CD4-positive, alpha-beta T cell treated with Interleukin-17A for 1 hour (primary cell): ENCODE results near the gene INPP5D.

Source experiments
- DNase-seq: peaks from one replicate; pipeline ENCODE4 v3.0.0-alpha.2; 2020

Gene INPP5D

GRCh38 chr2:233079953-233080835, 20.1 kb downstream of the INPP5D start:
- DNase-seq = no peak

- no peak for DNase-seq
Observed at GRCh38 chr2:233080836-233081229, 20.7 kb downstream of the INPP5D start.

GRCh38 chr2:233081232-233081730, 21.1 kb downstream of the INPP5D start:
- peak; percentile 59 for DNase-seq

GRCh38 chr2:233081731-233082221, 21.6 kb downstream of the INPP5D start:
- no peak for DNase-seq

GRCh38 chr2:233082222-233082930, 22.2 kb downstream of the INPP5D start:
- DNase-seq = no peak

GRCh38 chr2:233082931-233083755, 23.0 kb downstream of the INPP5D start:
- no peak for DNase-seq

GRCh38 chr2:233083782-233084181, 23.6 kb downstream of the INPP5D start:
- DNase-seq = peak; percentile 46

- DNase-seq = peak; percentile 69
Observed at GRCh38 chr2:233084488-233084887, 24.3 kb downstream of the INPP5D start.

GRCh38 chr2:233085037-233085838, 25.1 kb downstream of the INPP5D start:
- no peak for DNase-seq

- no peak for DNase-seq
Observed at GRCh38 chr2:233085839-233086150, 25.7 kb downstream of the INPP5D start.

- DNase-seq = no peak
Observed at GRCh38 chr2:233087713-233088112, 27.6 kb downstream of the INPP5D start.

GRCh38 chr2:233088972-233089345, 28.8 kb downstream of the INPP5D start:
- DNase-seq = no peak

GRCh38 chr2:233089851-233090250, 29.7 kb downstream of the INPP5D start:
- DNase-seq = no peak

GRCh38 chr2:233090879-233091278, 30.7 kb downstream of the INPP5D start:
- no peak for DNase-seq

GRCh38 chr2:233091595-233092375, 31.6 kb downstream of the INPP5D start:
- DNase-seq = no peak

GRCh38 chr2:233092432-233093165, 32.5 kb downstream of the INPP5D start:
- DNase-seq = no peak

GRCh38 chr2:233093166-233093448, 33.0 kb downstream of the INPP5D start:
- DNase-seq = no peak

GRCh38 chr2:233093721-233094120, 33.6 kb downstream of the INPP5D start:
- no peak for DNase-seq

- DNase-seq = no peak
Observed at GRCh38 chr2:233094614-233095013, 34.5 kb downstream of the INPP5D start.

GRCh38 chr2:233096006-233096405, 35.9 kb downstream of the INPP5D start:
- DNase-seq = no peak

- no peak for DNase-seq
Observed at GRCh38 chr2:233098618-233099017, 38.5 kb downstream of the INPP5D start.
